ENCODE data around the gene ADAM12.

ADAM12 gene

DNA sequence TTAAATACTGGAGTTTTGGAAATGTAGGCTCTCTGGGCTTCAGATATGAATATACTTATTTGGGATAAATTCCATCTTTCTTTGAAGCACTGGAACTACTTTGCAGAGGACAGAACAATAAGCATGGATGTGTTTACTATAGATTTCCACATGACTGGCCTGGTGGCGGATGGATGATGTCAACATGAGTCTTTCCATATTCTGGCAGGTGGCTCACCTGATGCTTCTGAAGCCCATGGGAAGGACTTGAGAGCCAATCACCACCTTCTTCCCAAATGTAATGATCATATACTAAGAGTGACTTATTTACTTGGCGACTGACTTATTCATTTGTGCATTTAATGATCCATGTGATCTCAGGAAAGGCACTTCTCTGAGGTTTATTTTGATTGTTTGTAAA is 381.4 kb downstream of the ADAM12 start:
- DNase-seq: no peak
- Histone ChIP-seq H3K36me3 (ENCODE audit: control insufficient read depth, insufficient read depth, low read length) (no peaks in the 10 kb centered on the region), H3K4me1 (ENCODE audit: control insufficient read depth, insufficient read depth, low read length, poor library complexity, severe bottlenecking) (no peaks in the 10 kb centered on the region), H3K9me3 (ENCODE audit: control insufficient read depth, low read length) (no peaks in the 10 kb centered on the region), H3K4me3 (ENCODE audit: insufficient read depth, low read depth, low read length, poor library complexity, severe bottlenecking) (no peak overlapping the region), H3K27ac (ENCODE audit: insufficient read depth, low read length, poor library complexity, severe bottlenecking) (no peak overlapping the region), H3K27me3 (replicated peaks; ENCODE audit: control insufficient read depth, insufficient read depth, low read length, poor library complexity, severe bottlenecking) (no peaks in the 10 kb centered on the region)

DNA sequence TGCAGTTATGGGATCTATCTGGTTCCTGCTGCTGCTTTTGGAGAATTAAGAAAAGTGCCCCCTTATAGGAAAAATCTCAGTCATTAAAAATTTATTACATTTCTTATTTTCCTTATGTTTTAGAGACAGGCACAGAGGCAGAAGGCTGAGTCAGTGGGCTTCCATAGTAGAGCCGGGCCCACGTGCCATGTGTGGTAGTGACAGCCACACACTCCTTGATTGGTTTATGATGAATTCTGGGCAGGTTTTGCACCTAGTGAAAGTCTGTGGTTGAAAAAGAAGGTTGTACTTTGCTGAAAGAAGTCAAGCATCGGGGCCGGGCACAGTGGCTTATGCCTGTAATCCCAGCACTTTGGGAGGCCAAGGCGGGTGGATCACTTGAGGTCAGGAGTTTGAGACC is 382.0 kb downstream of the ADAM12 start:
- Histone ChIP-seq H3K36me3 (ENCODE audit: control insufficient read depth, insufficient read depth, low read length) (no peaks in the 10 kb centered on the region), H3K4me3 (ENCODE audit: insufficient read depth, low read depth, low read length, poor library complexity, severe bottlenecking) (no peak overlapping the region), H3K9me3 (ENCODE audit: control insufficient read depth, low read length) (no peaks in the 10 kb centered on the region), H3K27ac (ENCODE audit: insufficient read depth, low read length, poor library complexity, severe bottlenecking) (no peak overlapping the region), H3K4me1 (ENCODE audit: control insufficient read depth, insufficient read depth, low read length, poor library complexity, severe bottlenecking) (no peaks in the 10 kb centered on the region), H3K27me3 (replicated peaks; ENCODE audit: control insufficient read depth, insufficient read depth, low read length, poor library complexity, severe bottlenecking) (no peaks in the 10 kb centered on the region)
- no peak for DNase-seq

DNA sequence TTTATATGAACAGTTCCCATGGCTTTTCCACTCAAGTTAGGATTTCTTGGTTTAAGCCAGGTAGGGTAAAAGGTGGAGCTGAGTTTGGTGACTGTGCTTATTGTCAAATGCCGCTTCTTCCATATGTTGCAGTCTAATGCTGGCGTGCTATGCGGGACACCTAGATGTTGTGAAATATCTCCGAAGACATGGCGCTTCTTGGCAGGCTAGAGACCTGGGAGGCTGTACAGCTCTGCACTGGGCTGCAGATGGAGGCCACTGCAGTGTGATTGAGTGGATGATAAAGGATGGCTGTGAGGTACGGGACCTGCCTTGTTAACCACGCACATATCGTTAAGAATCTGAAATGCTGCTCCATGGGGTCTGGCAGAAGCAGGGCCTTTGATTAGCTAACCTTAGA is 383.5 kb downstream of the ADAM12 start:
- DNase-seq: no peak
- no peak overlapping the region for H3K4me3 ChIP-seq (ENCODE audit: insufficient read depth, low read depth, low read length, poor library complexity, severe bottlenecking)
- H3K27ac ChIP-seq (ENCODE audit: insufficient read depth, low read length, poor library complexity, severe bottlenecking): no peak overlapping the region
- no peaks in the 10 kb centered on the region for H3K9me3 ChIP-seq (ENCODE audit: control insufficient read depth, low read length)
- no peaks in the 10 kb centered on the region for H3K4me1 ChIP-seq (ENCODE audit: control insufficient read depth, insufficient read depth, low read length, poor library complexity, severe bottlenecking)
- no peaks in the 10 kb centered on the region for H3K27me3 ChIP-seq (replicated peaks; ENCODE audit: control insufficient read depth, insufficient read depth, low read length, poor library complexity, severe bottlenecking)
- no peaks in the 10 kb centered on the region for H3K36me3 ChIP-seq (ENCODE audit: control insufficient read depth, insufficient read depth, low read length)

DNA sequence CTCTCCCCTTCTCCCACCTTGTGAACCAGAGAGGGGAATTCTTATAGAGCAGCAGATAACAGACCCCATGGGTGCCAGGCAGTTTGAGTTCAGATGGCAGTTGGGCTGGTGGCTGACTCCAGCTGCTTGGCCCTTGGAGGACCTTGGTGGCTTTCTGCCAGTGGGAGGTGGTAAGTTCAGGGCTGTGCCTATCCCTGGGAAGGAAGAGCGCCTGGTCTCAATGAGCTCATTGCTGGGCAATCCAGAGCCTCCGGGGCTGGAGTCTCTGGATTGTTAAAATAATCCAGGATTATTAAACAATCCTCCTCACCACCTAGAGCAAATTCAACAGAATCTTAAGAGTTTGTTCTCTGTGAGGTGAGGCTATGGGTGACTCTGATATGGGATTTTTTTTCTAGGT is 386.7 kb downstream of the ADAM12 start:
- Histone ChIP-seq H3K4me1 (ENCODE audit: control insufficient read depth, insufficient read depth, low read length, poor library complexity, severe bottlenecking) (no peaks in the 10 kb centered on the region), H3K9me3 (ENCODE audit: control insufficient read depth, low read length) (no peaks in the 10 kb centered on the region), H3K27me3 (replicated peaks; ENCODE audit: control insufficient read depth, insufficient read depth, low read length, poor library complexity, severe bottlenecking) (no peaks in the 10 kb centered on the region), H3K36me3 (ENCODE audit: control insufficient read depth, insufficient read depth, low read length) (no peaks in the 10 kb centered on the region), H3K4me3 (ENCODE audit: insufficient read depth, low read depth, low read length, poor library complexity, severe bottlenecking) (no peak overlapping the region), H3K27ac (ENCODE audit: insufficient read depth, low read length, poor library complexity, severe bottlenecking) (no peak overlapping the region)
- no peak for DNase-seq

DNA sequence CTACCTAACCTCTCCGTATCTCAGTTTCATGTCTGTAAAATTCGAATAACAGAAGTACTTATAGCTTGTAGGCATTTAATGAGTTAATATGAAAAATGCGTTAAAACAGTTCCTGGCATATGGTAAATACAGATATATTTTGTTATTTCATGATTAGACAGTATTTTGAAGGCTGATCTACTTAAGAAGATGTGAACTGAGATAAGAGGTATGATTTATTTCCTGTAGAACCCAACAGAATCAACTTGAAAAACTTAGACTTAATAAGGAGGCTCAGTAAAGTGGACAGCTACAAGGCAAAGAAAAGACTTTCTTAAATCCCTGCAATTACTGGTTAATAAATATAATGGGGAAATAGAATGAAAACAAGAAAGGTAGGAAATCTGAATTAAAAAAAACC is 388.6 kb downstream of the ADAM12 start:
- Histone ChIP-seq H3K4me3 (ENCODE audit: insufficient read depth, low read depth, low read length, poor library complexity, severe bottlenecking) (no peak overlapping the region), H3K4me1 (ENCODE audit: control insufficient read depth, insufficient read depth, low read length, poor library complexity, severe bottlenecking) (no peaks in the 10 kb centered on the region), H3K27me3 (replicated peaks; ENCODE audit: control insufficient read depth, insufficient read depth, low read length, poor library complexity, severe bottlenecking) (no peaks in the 10 kb centered on the region), H3K9me3 (ENCODE audit: control insufficient read depth, low read length) (no peaks in the 10 kb centered on the region), H3K36me3 (ENCODE audit: control insufficient read depth, insufficient read depth, low read length) (no peaks in the 10 kb centered on the region), H3K27ac (ENCODE audit: insufficient read depth, low read length, poor library complexity, severe bottlenecking) (no peak overlapping the region)
- no peak for DNase-seq

DNA sequence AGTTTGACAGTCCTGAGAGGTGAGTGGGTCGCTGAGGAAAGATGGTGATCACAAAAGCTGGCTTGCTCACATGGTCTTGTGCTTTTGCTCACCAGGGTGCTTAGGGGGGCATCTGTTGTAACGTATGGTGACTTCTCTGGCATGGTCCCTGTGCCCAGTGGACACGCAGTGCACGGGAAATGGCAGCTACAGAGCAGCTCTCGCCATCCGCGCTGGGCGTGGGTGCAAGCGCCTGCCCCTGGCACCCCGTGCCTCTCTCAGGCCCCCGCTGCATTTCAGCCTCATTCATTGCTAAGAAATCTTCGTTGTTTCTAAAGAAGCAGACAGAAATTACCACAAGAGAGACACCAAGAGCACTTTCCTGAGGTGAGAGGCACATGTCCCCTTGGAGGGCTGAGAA is 390.7 kb downstream of the ADAM12 start:
- no peaks in the 10 kb centered on the region for H3K9me3 ChIP-seq (ENCODE audit: control insufficient read depth, low read length)
- no peak overlapping the region for H3K27ac ChIP-seq (ENCODE audit: insufficient read depth, low read length, poor library complexity, severe bottlenecking)
- H3K4me3 ChIP-seq (ENCODE audit: insufficient read depth, low read depth, low read length, poor library complexity, severe bottlenecking): no peak overlapping the region
- H3K27me3 ChIP-seq (replicated peaks; ENCODE audit: control insufficient read depth, insufficient read depth, low read length, poor library complexity, severe bottlenecking): no peaks in the 10 kb centered on the region
- DNase-seq: no peak
- H3K36me3 ChIP-seq (ENCODE audit: control insufficient read depth, insufficient read depth, low read length): no peaks in the 10 kb centered on the region
- no peaks in the 10 kb centered on the region for H3K4me1 ChIP-seq (ENCODE audit: control insufficient read depth, insufficient read depth, low read length, poor library complexity, severe bottlenecking)

DNA sequence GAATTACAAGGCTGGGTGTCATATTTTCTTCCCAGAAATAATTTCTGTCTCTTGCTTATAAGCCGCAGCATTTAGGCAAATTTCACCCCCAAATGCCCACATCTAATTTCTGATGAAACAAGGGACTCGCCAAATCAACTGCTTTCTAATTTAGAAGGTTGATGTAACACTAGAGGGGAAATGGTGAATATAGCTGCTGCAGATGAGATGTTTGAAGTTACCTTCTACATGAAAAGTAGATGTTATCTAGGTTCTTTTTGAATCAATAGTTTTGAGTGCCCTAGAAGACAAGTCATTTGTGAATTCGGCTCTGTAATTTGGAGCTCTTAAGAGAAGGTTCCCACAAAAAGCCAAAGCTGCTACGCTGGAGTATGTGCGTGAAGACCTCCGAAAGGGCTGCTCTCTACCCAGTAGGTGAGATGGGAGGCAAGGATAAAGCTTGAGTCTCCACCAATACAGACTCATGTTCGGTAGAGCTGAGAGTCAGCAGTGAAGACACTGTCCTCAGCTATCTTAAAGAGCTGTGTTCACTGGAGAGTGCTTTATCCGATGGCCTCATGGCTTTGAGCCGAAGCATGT is 392.5 kb downstream of the ADAM12 start:
- H3K9me3 ChIP-seq (ENCODE audit: control insufficient read depth, low read length): no peaks in the 10 kb centered on the region
- H3K27ac ChIP-seq (ENCODE audit: insufficient read depth, low read length, poor library complexity, severe bottlenecking): no peak overlapping the region
- DNase-seq: no peak
- no peak overlapping the region for H3K4me3 ChIP-seq (ENCODE audit: insufficient read depth, low read depth, low read length, poor library complexity, severe bottlenecking)
- H3K36me3 ChIP-seq (ENCODE audit: control insufficient read depth, insufficient read depth, low read length): no peaks in the 10 kb centered on the region
- H3K4me1 ChIP-seq (ENCODE audit: control insufficient read depth, insufficient read depth, low read length, poor library complexity, severe bottlenecking): no peaks in the 10 kb centered on the region
- H3K27me3 ChIP-seq (replicated peaks; ENCODE audit: control insufficient read depth, insufficient read depth, low read length, poor library complexity, severe bottlenecking): no peaks in the 10 kb centered on the region

DNA sequence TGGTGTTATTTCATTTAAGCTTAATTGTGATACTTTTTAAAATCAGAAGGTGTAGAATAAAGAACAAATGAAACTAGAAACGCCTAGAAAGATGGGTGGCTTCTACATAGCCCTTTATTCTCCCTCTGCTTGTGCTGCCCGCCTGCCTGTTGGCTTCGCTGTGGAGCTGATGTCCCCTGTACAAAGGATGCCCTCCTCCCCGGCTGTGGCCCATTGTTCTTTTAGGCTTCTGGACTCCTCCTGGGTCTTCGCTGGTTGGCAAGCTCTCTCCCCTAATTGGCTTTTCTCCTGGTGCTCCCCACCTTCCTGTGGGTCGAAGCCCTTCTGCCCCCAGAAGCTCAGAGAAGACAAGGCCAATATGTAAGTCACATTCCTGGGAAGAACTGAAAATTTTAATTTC is 393.7 kb downstream of the ADAM12 start:
- no peaks in the 10 kb centered on the region for H3K9me3 ChIP-seq (ENCODE audit: control insufficient read depth, low read length)
- no peaks in the 10 kb centered on the region for H3K27me3 ChIP-seq (replicated peaks; ENCODE audit: control insufficient read depth, insufficient read depth, low read length, poor library complexity, severe bottlenecking)

DNA sequence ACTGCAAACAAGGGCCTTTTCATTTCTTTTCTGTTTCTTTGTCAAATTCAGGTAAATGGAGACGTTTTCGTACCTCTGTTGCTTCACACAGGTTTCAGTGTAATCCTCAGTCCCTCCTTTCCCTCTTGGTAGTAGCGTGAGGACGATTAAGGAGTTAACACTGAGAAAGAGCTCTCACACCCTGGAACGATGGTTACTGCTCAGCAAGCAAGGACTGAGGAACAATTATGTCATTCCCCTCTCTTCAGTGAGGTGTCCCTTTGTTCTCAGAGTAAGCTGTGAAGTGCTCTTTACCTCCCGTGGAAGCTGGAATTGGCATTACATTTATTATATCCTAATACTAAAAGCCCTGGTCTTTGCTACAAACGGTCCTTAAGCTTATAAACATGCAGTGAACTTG is 396.0 kb downstream of the ADAM12 start:
- DNase-seq: no peak
- H3K9me3 ChIP-seq (ENCODE audit: control insufficient read depth, low read length): no peaks in the 10 kb centered on the region
- no peaks in the 10 kb centered on the region for H3K36me3 ChIP-seq (ENCODE audit: control insufficient read depth, insufficient read depth, low read length)
- no peaks in the 10 kb centered on the region for H3K27me3 ChIP-seq (replicated peaks; ENCODE audit: control insufficient read depth, insufficient read depth, low read length, poor library complexity, severe bottlenecking)
- H3K4me3 ChIP-seq (ENCODE audit: insufficient read depth, low read depth, low read length, poor library complexity, severe bottlenecking): no peak overlapping the region
- no peak overlapping the region for H3K27ac ChIP-seq (ENCODE audit: insufficient read depth, low read length, poor library complexity, severe bottlenecking)
- H3K4me1 ChIP-seq (ENCODE audit: control insufficient read depth, insufficient read depth, low read length, poor library complexity, severe bottlenecking): no peaks in the 10 kb centered on the region

More for the DNA sequence above, 393.7 kb downstream of the ADAM12 start:
- DNase-seq: no peak
- no peaks in the 10 kb centered on the region for H3K36me3 ChIP-seq (ENCODE audit: control insufficient read depth, insufficient read depth, low read length)
- no peak overlapping the region for H3K27ac ChIP-seq (ENCODE audit: insufficient read depth, low read length, poor library complexity, severe bottlenecking)
- H3K4me3 ChIP-seq (ENCODE audit: insufficient read depth, low read depth, low read length, poor library complexity, severe bottlenecking): no peak overlapping the region
- H3K4me1 ChIP-seq (ENCODE audit: control insufficient read depth, insufficient read depth, low read length, poor library complexity, severe bottlenecking): no peaks in the 10 kb centered on the region

DNA sequence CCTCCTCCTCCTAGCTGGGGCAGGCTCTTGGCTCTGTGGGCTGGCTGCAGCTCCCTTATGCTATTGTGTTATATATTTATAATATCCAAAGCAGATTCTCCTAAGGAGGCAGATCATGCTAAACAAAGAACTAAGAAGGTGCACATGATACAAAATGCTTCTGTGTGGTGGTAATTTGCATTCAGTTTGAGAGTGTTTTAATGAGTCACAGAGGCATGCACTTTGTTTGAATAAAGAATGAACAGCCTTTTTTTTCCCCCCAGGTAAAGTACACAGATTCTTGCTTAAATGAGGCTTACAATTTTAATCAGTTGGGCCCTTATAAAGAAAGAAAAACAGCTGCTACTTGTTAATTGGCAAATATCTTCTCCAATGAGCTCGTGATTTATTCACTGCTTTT is 396.9 kb downstream of the ADAM12 start:
- DNase-seq: no peak
- Histone ChIP-seq H3K9me3 (ENCODE audit: control insufficient read depth, low read length) (no peaks in the 10 kb centered on the region), H3K4me3 (ENCODE audit: insufficient read depth, low read depth, low read length, poor library complexity, severe bottlenecking) (no peak overlapping the region), H3K36me3 (ENCODE audit: control insufficient read depth, insufficient read depth, low read length) (no peaks in the 10 kb centered on the region), H3K4me1 (ENCODE audit: control insufficient read depth, insufficient read depth, low read length, poor library complexity, severe bottlenecking) (no peaks in the 10 kb centered on the region), H3K27me3 (replicated peaks; ENCODE audit: control insufficient read depth, insufficient read depth, low read length, poor library complexity, severe bottlenecking) (no peaks in the 10 kb centered on the region), H3K27ac (ENCODE audit: insufficient read depth, low read length, poor library complexity, severe bottlenecking) (no peak overlapping the region)

DNA sequence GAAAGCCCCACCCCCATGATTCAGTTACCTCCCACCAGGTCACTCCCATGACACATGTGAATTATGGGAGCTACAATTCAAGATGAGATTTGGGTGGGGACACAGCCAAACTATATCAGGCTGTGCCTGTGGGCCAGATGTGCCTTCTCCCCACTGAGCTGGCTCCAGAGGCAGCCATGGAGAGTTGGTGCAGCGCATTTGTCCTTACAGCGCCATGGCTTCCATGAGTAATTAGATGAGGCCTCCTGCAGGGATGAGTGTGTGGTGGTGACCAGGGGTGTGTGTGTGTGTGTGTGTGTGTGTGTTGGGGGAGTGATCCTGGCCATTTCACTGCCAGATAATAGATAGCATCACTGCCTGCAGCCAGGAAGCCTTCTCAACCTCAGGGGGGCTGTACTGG is 397.3 kb downstream of the ADAM12 start:
- Histone ChIP-seq H3K36me3 (ENCODE audit: control insufficient read depth, insufficient read depth, low read length) (no peaks in the 10 kb centered on the region), H3K27ac (ENCODE audit: insufficient read depth, low read length, poor library complexity, severe bottlenecking) (no peak overlapping the region), H3K4me1 (ENCODE audit: control insufficient read depth, insufficient read depth, low read length, poor library complexity, severe bottlenecking) (no peaks in the 10 kb centered on the region), H3K27me3 (replicated peaks; ENCODE audit: control insufficient read depth, insufficient read depth, low read length, poor library complexity, severe bottlenecking) (no peaks in the 10 kb centered on the region), H3K9me3 (ENCODE audit: control insufficient read depth, low read length) (no peaks in the 10 kb centered on the region), H3K4me3 (ENCODE audit: insufficient read depth, low read depth, low read length, poor library complexity, severe bottlenecking) (no peak overlapping the region)
- no peak for DNase-seq
